T47D (cell line): ENCODE measurements around the gene IMP4.

ENCODE experiments used
- DNase-seq, 2 experiments: peaks; one replicate each; pipeline versions ENCODE4 v3.0.0 to v3.0.0-alpha.2; 2011 to 2012; ENCODE audit warnings: low read depth in 1 of 2, low spot score in 1 of 2
- JUND ChIP-seq: IDR thresholded peaks from 2 replicates; pipeline ENCODE4 v1.6.1; 2012; ENCODE audit warnings: low read depth
- in situ Hi-C: cut with HindIII; loops from 2 replicates; pipeline ENCODE4 v1.10.0; 2016; ENCODE audit warnings: low sequenced_read_pairs, low pct_unique_long_range_greater_than_20kb

Gene IMP4

GRCh38 chr2:130370490-130370889 is 27.8 kb downstream of the IMP4 start:
- DNase-seq, result no peak
- in situ Hi-C loops, result no loop called here
- TF ChIP-seq JUND, result no peak

GRCh38 chr2:130371723-130372054 is 29.0 kb downstream of the IMP4 start:
- no peak for DNase-seq
- in situ Hi-C loops, result no loop called here

GRCh38 chr2:130372055-130372832 is 29.5 kb downstream of the IMP4 start:
- in situ Hi-C loops, result no loop called here
- no peak for TF ChIP-seq JUND
- no peak for DNase-seq

More at GRCh38 chr2:130371723-130372054, 29.0 kb downstream of the IMP4 start:
- no peak for TF ChIP-seq JUND

- TF ChIP-seq JUND, result no peak
- DNase-seq, result no peak
- in situ Hi-C loops, result no loop called here
These were observed 30.4 kb downstream of the IMP4 start for GRCh38 chr2:130372833-130373807.

- no peak for TF ChIP-seq JUND
- DNase-seq, result no peak
- in situ Hi-C loops, result no loop called here
These were observed 31.2 kb downstream of the IMP4 start for GRCh38 chr2:130373808-130374365.

GRCh38 chr2:130374587-130375290 is 32.0 kb downstream of the IMP4 start:
- in situ Hi-C loops, result no loop called here
- no peak for DNase-seq
- no peak for TF ChIP-seq JUND

GRCh38 chr2:130375291-130376266 is 32.9 kb downstream of the IMP4 start:
- no peak for TF ChIP-seq JUND
- no peak for DNase-seq
- in situ Hi-C loops, result no loop called here

GRCh38 chr2:130376433-130377293 is 34.0 kb downstream of the IMP4 start:
- no peak for DNase-seq
- no peak for TF ChIP-seq JUND
- in situ Hi-C loops, result no loop called here

- TF ChIP-seq JUND, result no peak
- in situ Hi-C loops, result no loop called here
- no peak for DNase-seq
These were observed 34.8 kb downstream of the IMP4 start for GRCh38 chr2:130377491-130377890.

- DNase-seq, result no peak
- no peak for TF ChIP-seq JUND
- in situ Hi-C loops, result no loop called here
These were observed 35.7 kb downstream of the IMP4 start for GRCh38 chr2:130378206-130378897.
